SK-N-SH (cell line): Measurements from ENCODE around the gene TCOF1. TPM values are rescaled to one million over a fixed set of nuclear protein-coding genes. Genes with fewer than 3 reads are reported as not detected.

ENCODE experiments used
- CTCF ChIA-PET: fragments of 300-600, 350-600 bp; formaldehyde crosslinking; extraction: SDS; loops from one replicate; lab custom pipeline; 2021; lab: Yijun Ruan, JAX
- POLR2A ChIA-PET: fragments of 350-600 bp; sonication (Branson Sonifier 250); formaldehyde crosslinking; extraction: SDS; loops from one replicate; lab custom pipeline; 2020; ENCODE audit warnings: antibody characterized with exemption, inconsistent platforms; lab: Yijun Ruan, JAX
- DNase-seq: peaks from one replicate; pipeline ENCODE4 v3.0.0; 2012
- H2AFZ ChIP-seq: fragments of 200-600 bp; sonication (generic); 2 replicates; pipeline ENCODE4 v1.8.1; 2016; ENCODE audit warnings: antibody characterized with exemption, mild to moderate bottlenecking, low read depth
- H3F3A ChIP-seq: fragments of 200-600 bp; sonication (generic); replicated peaks from 2 replicates; pipeline ENCODE3; 2016; ENCODE audit warnings: antibody characterized with exemption, mild to moderate bottlenecking; ENCODE audit not compliant: insufficient read depth
- H3K27ac ChIP-seq, 2 experiments: fragments of 200-500 bp in 1 of 2; fragments of 200-600 bp in 1 of 2; sonication (Bioruptor generic) in 1 of 2; sonication (generic), shearing (Covaris generic) in 1 of 2; 2 replicates each; pipeline versions ENCODE4 v1.5.1 to v1.6.1; 2014 to 2016; ENCODE audit warnings: low read depth in 2 of 2, inconsistent platforms in 1 of 2, low read length in 1 of 2, mild to moderate bottlenecking in 1 of 2, mixed read lengths in 1 of 2
- H3K27me3 ChIP-seq: fragments of 200-600 bp; sonication (generic), shearing (Covaris generic); 2 replicates; pipeline ENCODE4 v1.6.1; 2016; ENCODE audit warnings: mixed run types; ENCODE audit not compliant: insufficient read depth
- H3K36me3 ChIP-seq, 2 experiments: fragments of 200-500 bp in 1 of 2; fragments of 200-600 bp in 1 of 2; sonication (Bioruptor generic) in 1 of 2; sonication (generic) in 1 of 2; replicated peaks in 1 of 2; 2 replicates each; pipeline versions ENCODE3 to v1.5.1; 2014 to 2016; ENCODE audit warnings: low read length in 1 of 2, mild to moderate bottlenecking in 1 of 2; ENCODE audit not compliant: insufficient read depth in 2 of 2, control insufficient read depth in 1 of 2
- H3K4me1 ChIP-seq, 2 experiments: fragments of 200-500 bp in 1 of 2; fragments of 200-600 bp in 1 of 2; sonication (Bioruptor generic) in 1 of 2; sonication (generic), shearing (Covaris generic) in 1 of 2; 2 replicates each; pipeline versions ENCODE4 v1.5.1 to v1.6.1; 2014 to 2016; ENCODE audit warnings: low read depth in 1 of 2, low read length in 1 of 2, mixed run types in 1 of 2; ENCODE audit not compliant: insufficient read depth in 2 of 2, control insufficient read depth in 1 of 2
- H3K4me2 ChIP-seq: fragments of 200-600 bp; sonication (generic), shearing (Covaris generic); 2 replicates; pipeline ENCODE4 v1.6.1; 2017; ENCODE audit warnings: mixed run types
- H3K4me3 ChIP-seq, 2 experiments: fragments of 200-500 bp in 1 of 2; fragments of 200-600 bp in 1 of 2; sonication (Bioruptor generic) in 1 of 2; sonication (generic), shearing (Covaris generic) in 1 of 2; 2 replicates each; pipeline versions ENCODE4 v1.5.1 to v1.8.1; 2014 to 2016; ENCODE audit warnings: low read depth in 2 of 2, inconsistent platforms in 1 of 2, low read length in 1 of 2, mild to moderate bottlenecking in 1 of 2, mixed read lengths in 1 of 2, moderate library complexity in 1 of 2
- H3K79me2 ChIP-seq: fragments of 200-600 bp; sonication (generic); 2 replicates; pipeline ENCODE4 v1.8.1; 2017; ENCODE audit warnings: mild to moderate bottlenecking; ENCODE audit not compliant: insufficient read depth
- H3K9ac ChIP-seq: fragments of 200-600 bp; sonication (generic); 2 replicates; pipeline ENCODE4 v1.6.1; 2017; ENCODE audit warnings: mixed run types
- H3K9me2 ChIP-seq: fragments of 200-600 bp; sonication (generic); 2 replicates; pipeline ENCODE4 v1.6.1; 2017; ENCODE audit warnings: mixed run types
- H3K9me3 ChIP-seq: fragments of 200-600 bp; sonication (generic); 2 replicates; pipeline ENCODE4 v1.6.1; 2017; ENCODE audit warnings: mixed run types, mild to moderate bottlenecking, moderate library complexity
- H4K20me1 ChIP-seq: fragments of 200-600 bp; sonication (generic); 2 replicates; pipeline ENCODE4 v1.6.1; 2017; ENCODE audit warnings: mild to moderate bottlenecking, mixed run types; ENCODE audit not compliant: insufficient read depth
- CTCF ChIP-seq: fragments of 200-600 bp; sonication (generic); IDR thresholded peaks from 2 replicates; pipeline ENCODE4 v1.6.1; 2017; ENCODE audit warnings: antibody characterized with exemption, mild to moderate bottlenecking, moderate library complexity
- ELF1 ChIP-seq: IDR thresholded peaks from 2 replicates; pipeline ENCODE4 v1.4.0; 2012
- EP300 ChIP-seq, 2 experiments: IDR thresholded peaks; 2 replicates each; pipeline versions ENCODE4 v1.4.0 to v1.6.1; 2012; ENCODE audit warnings: borderline replicate concordance in 1 of 2, low read depth in 1 of 2, low read length in 1 of 2
- FOXM1 ChIP-seq: IDR thresholded peaks from 2 replicates; pipeline ENCODE4 v1.4.0; 2012; ENCODE audit warnings: low read depth, mild to moderate bottlenecking
- GABPA ChIP-seq: IDR thresholded peaks from 2 replicates; pipeline ENCODE4 v1.4.0; 2012; ENCODE audit warnings: low read depth, mild to moderate bottlenecking
- GATA2 ChIP-seq: sonication (generic); formaldehyde crosslinking; IDR thresholded peaks from 2 replicates; pipeline ENCODE4 v1.5.0; 2020; ENCODE audit warnings: mild to moderate bottlenecking, missing genetic modification reagents
- JUND ChIP-seq: IDR thresholded peaks from 2 replicates; pipeline ENCODE4 v1.4.0; 2012
- MAX ChIP-seq: IDR thresholded peaks from 2 replicates; pipeline ENCODE4 v1.4.0; 2012; ENCODE audit warnings: low read depth
- MEF2A ChIP-seq: IDR thresholded peaks from 2 replicates; pipeline ENCODE4 v1.4.0; 2012; ENCODE audit warnings: low read depth, borderline replicate concordance
- NFIC ChIP-seq: IDR thresholded peaks from 2 replicates; pipeline ENCODE4 v1.4.0; 2012; ENCODE audit warnings: borderline replicate concordance
- NRF1 ChIP-seq: IDR thresholded peaks from 2 replicates; pipeline ENCODE4 v1.6.1; 2012; ENCODE audit warnings: low read depth, mild to moderate bottlenecking, low read length
- RAD21 ChIP-seq: IDR thresholded peaks from 2 replicates; pipeline ENCODE4 v1.6.1; 2012; ENCODE audit warnings: mild to moderate bottlenecking, low read length
- RCOR1 ChIP-seq: fragments of 150-350 bp; IDR thresholded peaks from 2 replicates; pipeline ENCODE4 v1.6.1; 2017; ENCODE audit warnings: antibody characterized with exemption, low read length
- RXRA ChIP-seq: IDR thresholded peaks from 2 replicates; pipeline ENCODE4 v1.4.0; 2012; ENCODE audit warnings: low read depth, mild to moderate bottlenecking, borderline replicate concordance
- SIN3A ChIP-seq: IDR thresholded peaks from 2 replicates; pipeline ENCODE4 v1.6.1; 2012; ENCODE audit warnings: low read depth, mild to moderate bottlenecking, low read length, moderate library complexity, borderline replicate concordance
- TAF1 ChIP-seq: IDR thresholded peaks from 2 replicates; pipeline ENCODE4 v1.6.1; 2012; ENCODE audit warnings: low read depth, mild to moderate bottlenecking, low read length, moderate library complexity, borderline replicate concordance
- TCF12 ChIP-seq: IDR thresholded peaks from 2 replicates; pipeline ENCODE4 v1.4.0; 2012
- TEAD4 ChIP-seq: IDR thresholded peaks from 2 replicates; pipeline ENCODE4 v1.4.0; 2012; ENCODE audit warnings: mild to moderate bottlenecking, borderline replicate concordance; ENCODE audit not compliant: insufficient read depth
- USF2 ChIP-seq: fragments of 150-350 bp; IDR thresholded peaks from 2 replicates; pipeline ENCODE4 v1.6.1; 2017; ENCODE audit warnings: antibody characterized with exemption, low read length, low read depth, borderline replicate concordance
- YY1 ChIP-seq: IDR thresholded peaks from 2 replicates; pipeline ENCODE4 v1.4.0; 2012; ENCODE audit warnings: low read depth, mild to moderate bottlenecking
- WGBS: methylation state at CpG from one replicate; pipeline ENCODE4 v1.1.6; 2017; ENCODE audit warnings: low lambda C conversion rate; 5-methylcytosine and 5-hydroxymethylcytosine counted together
- polyA plus RNA-seq, 3 experiments: library from polyadenylated mRNA; depleted of rRNA; stranded (reverse); fragments of >200 nt; gene quantifications; 2 replicates each; pipeline ENCODE4 v1.2.3, GENCODE V29; 2012
- TF ChIP-seq, protein P1 (sequence below): IDR thresholded peaks from 2 replicates; pipeline ENCODE4 v1.4.0; 2012; ENCODE audit warnings: low read depth, borderline replicate concordance
- TF ChIP-seq, protein P2 (sequence below): fragments of 150-350 bp; IDR thresholded peaks from 2 replicates; pipeline ENCODE4 v1.6.1; 2016; ENCODE audit warnings: mild to moderate bottlenecking, low read depth, low read length

The TCOF1 gene
- polyA plus RNA-seq, 1 of the 3 experiments (the other 2 are of a cell fraction) = 33.0 TPM

GRCh38 chr5:150400316-150401075 is 43.0 kb downstream of the TCOF1 start:
- no peaks in the 10 kb centered on the region for H3K27me3 ChIP-seq
- no peak overlapping the region for H3K4me2 ChIP-seq
- WGBS = 88% methylated on average over 12 of the region's 12 CpGs
- no peak overlapping the region for H3K9ac ChIP-seq
- H3K4me1 ChIP-seq = peaks cover 0 to 4% of the 10 kb centered on the region in 2 experiments; a peak in 1 of 4 replicates
- H3K79me2 ChIP-seq = no peaks in the 10 kb centered on the region
- peaks cover 7 to 61% of the 10 kb centered on the region in 2 experiments for H3K36me3 ChIP-seq
- H3K27ac ChIP-seq = peak overlapping the region in 1 of 2 experiments; percentile 43; a peak in 1 of 4 replicates
- DNase-seq = no peak
- ChIA-PET POLR2A (no interaction called here), CTCF (interaction anchor here (0.6 to 1.9 kb wide), 7 partner anchors 9 to 68 kb away, joined by 3 to 5 read pairs (median 4); no protein-coding TSS in a partner anchor)
- no peak overlapping the region for H3K4me3 ChIP-seq
- no peaks in the 10 kb centered on the region for H3K9me3 ChIP-seq
- no peak overlapping the region for H2AFZ ChIP-seq
- peaks cover 7% of the 10 kb centered on the region for H3F3A ChIP-seq
- TF ChIP-seq RAD21 = no peak
- no peak for TF ChIP-seq TCF12
- TF ChIP-seq MAX = no peak
- no peak for TF ChIP-seq NFIC
- TF ChIP-seq GATA2 (CRISPR knock-in tag) = no peak
- no peak for TF ChIP-seq TEAD4
- no peak for TF ChIP-seq SIN3A
- TF ChIP-seq FOXM1 = no peak
- no peak for TF ChIP-seq JUND
- no peak for TF ChIP-seq RXRA
- no peak for TF ChIP-seq NRF1
- no peaks in the 10 kb centered on the region for H3K9me2 ChIP-seq
- no peaks in the 10 kb centered on the region for H4K20me1 ChIP-seq

DNA sequence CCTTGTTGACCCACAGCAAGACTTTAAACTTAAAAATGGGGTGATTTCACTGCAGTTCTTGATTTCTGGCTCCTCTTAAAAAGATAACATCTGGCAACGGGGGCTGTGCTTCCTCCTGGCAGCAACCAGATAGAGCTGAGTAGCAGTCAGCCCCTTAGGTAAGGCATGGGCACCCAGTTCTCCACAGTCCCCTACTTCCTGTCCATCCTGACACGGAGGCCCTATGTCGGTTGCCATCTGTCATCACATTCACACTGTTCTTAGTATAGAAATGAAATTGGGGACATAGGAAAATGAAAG is 43.5 kb downstream of the TCOF1 start:
- Histone ChIP-seq H3K27me3 (no peaks in the 10 kb centered on the region), H3K9me2 (no peaks in the 10 kb centered on the region), H3K9ac (no peak overlapping the region), H3F3A (peaks cover 7% of the 10 kb centered on the region), H3K36me3 (peaks cover 7 to 56% of the 10 kb centered on the region in 2 experiments), H3K79me2 (no peaks in the 10 kb centered on the region)
- CTCF ChIA-PET = interaction anchor here (1.2 to 1.4 kb wide), 4 partner anchors 10 to 48 kb away, joined by 3 to 4 read pairs (median 4); no protein-coding TSS in a partner anchor
- WGBS = 81% methylated on average over 3 of the region's 3 CpGs
- DNase-seq = peak; percentile 54
- TF ChIP-seq GABPA = no peak
- TF ChIP-seq, protein P1, sequence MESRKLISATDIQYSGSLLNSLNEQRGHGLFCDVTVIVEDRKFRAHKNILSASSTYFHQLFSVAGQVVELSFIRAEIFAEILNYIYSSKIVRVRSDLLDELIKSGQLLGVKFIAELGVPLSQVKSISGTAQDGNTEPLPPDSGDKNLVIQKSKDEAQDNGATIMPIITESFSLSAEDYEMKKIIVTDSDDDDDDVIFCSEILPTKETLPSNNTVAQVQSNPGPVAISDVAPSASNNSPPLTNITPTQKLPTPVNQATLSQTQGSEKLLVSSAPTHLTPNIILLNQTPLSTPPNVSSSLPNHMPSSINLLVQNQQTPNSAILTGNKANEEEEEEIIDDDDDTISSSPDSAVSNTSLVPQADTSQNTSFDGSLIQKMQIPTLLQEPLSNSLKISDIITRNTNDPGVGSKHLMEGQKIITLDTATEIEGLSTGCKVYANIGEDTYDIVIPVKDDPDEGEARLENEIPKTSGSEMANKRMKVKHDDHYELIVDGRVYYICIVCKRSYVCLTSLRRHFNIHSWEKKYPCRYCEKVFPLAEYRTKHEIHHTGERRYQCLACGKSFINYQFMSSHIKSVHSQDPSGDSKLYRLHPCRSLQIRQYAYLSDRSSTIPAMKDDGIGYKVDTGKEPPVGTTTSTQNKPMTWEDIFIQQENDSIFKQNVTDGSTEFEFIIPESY = no peak
- no peak for TF ChIP-seq RAD21
- TF ChIP-seq MAX = no peak
- no peak for TF ChIP-seq NFIC
- TF ChIP-seq RCOR1 = no peak
- no peak for TF ChIP-seq EP300 (IDR thresholded peaks at IDR 0.05; ENCODE audit: borderline replicate concordance in 1 of 2, low read depth in 1 of 2, low read length in 1 of 2)
- no peak for TF ChIP-seq MEF2A
- no peak for TF ChIP-seq USF2
- no peak for TF ChIP-seq YY1
- no peak for TF ChIP-seq SIN3A
- TF ChIP-seq, protein P2, sequence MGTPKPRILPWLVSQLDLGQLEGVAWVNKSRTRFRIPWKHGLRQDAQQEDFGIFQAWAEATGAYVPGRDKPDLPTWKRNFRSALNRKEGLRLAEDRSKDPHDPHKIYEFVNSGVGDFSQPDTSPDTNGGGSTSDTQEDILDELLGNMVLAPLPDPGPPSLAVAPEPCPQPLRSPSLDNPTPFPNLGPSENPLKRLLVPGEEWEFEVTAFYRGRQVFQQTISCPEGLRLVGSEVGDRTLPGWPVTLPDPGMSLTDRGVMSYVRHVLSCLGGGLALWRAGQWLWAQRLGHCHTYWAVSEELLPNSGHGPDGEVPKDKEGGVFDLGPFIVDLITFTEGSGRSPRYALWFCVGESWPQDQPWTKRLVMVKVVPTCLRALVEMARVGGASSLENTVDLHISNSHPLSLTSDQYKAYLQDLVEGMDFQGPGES = no peak
- no peak for TF ChIP-seq TCF12
- TF ChIP-seq TAF1 = no peak
- no peak for TF ChIP-seq ELF1
- no peak for TF ChIP-seq CTCF
- TF ChIP-seq, all 33 proteins: peak for 0
- H3K4me1 ChIP-seq = peaks cover 0 to 4% of the 10 kb centered on the region in 2 experiments; a peak in 1 of 4 replicates
- H3K4me3 ChIP-seq = no peak overlapping the region
- peak overlapping the region in 1 of 2 experiments; percentile 43; a peak in 1 of 4 replicates for H3K27ac ChIP-seq
- no peak overlapping the region for H3K4me2 ChIP-seq
- H2AFZ ChIP-seq = no peak overlapping the region
- POLR2A ChIA-PET = no interaction called here
- no peaks in the 10 kb centered on the region for H3K9me3 ChIP-seq
- no peaks in the 10 kb centered on the region for H4K20me1 ChIP-seq
